Activated naive CD8-positive, alpha-beta T cell treated with anti-CD3 and anti-CD28 coated beads, Interleukin-2, amount 50 U/mL, for 16 hours (primary cell): Measurements from ENCODE around the gene CCDC184.

Experiments used
- DNase-seq: peaks from one replicate; pipeline ENCODE4 v3.0.0-alpha.2; 2020; ENCODE audit warnings: low read depth, low spot score

CCDC184 gene

DNA sequence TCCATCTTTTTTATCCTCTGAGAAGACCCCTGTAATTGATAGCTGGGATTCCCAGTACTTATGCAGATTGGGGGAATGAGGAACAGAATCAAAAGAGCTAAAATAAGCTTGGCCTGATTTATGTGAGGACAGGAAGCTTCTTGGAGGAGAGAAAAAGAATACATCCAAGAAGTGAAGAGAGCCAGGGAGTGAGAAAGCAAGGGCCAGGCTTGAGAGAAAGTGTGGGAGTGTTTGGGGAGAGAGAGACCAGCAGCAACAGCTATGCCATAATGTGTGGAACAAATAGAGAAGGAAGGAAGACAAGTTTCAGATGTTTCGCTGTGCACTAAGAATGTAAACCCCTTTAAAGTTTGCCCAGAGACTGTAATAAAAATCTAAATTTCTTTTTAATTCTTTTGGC, 4.0 kb upstream of the CCDC184 start:
- DNase-seq, result no peak

DNA sequence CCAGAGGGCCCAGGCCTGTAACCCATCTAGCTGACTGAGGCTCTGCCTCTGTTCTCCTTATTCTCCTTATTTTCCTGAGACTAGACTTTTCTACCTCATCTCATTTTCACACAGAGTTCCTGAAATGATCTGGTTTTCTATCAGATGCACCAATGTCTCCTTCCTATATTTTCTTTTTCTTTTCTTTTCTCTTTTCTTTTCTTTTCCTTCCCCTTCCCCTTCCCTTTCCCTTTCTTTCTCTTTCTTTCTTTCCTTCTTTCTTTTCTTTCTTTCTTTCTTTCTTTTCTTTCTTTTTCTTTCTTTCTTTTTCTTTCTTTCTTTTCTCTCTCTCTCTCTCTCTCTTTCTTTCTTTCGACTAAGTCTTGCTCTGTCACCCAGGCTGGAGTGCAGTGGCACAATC, 3.0 kb upstream of the CCDC184 start:
- no peak for DNase-seq

GRCh38 chr12:48180857-48181495, 2.5 kb upstream of the CCDC184 start:
- no peak for DNase-seq

GRCh38 chr12:48182631-48183030, 813 bp upstream of the CCDC184 start:
- no peak for DNase-seq

DNA sequence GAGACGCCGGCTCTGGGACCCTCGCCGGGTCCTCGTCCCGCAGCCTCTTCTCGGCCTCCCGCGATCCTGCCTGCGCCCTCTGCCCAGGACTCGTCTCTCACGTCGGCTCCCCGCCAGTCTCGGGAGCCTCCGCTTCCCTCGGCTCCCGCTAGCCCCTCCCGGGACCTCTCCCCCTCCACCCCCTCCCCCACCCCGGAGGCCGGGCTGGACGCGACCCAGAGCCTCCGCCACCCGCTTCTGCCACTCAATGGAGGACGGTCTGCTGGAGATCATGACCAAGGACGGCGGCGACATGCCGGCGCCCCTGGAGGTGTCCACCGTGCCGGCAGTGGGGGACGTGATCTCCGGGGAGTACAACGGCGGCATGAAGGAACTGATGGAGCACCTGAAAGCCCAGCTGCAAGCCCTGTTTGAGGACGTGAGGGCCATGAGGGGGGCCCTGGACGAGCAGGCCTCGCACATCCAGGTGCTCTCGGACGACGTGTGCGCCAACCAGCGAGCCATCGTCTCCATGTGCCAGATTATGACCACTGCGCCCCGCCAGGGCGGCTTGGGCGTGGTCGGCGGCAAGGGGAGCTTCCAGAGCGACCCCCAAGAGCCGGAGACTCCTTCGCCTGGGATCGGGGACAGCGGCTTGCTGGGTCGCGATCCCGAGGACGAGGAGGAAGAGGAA, 568 bp downstream of the CCDC184 start:
- DNase-seq, result no peak

DNA sequence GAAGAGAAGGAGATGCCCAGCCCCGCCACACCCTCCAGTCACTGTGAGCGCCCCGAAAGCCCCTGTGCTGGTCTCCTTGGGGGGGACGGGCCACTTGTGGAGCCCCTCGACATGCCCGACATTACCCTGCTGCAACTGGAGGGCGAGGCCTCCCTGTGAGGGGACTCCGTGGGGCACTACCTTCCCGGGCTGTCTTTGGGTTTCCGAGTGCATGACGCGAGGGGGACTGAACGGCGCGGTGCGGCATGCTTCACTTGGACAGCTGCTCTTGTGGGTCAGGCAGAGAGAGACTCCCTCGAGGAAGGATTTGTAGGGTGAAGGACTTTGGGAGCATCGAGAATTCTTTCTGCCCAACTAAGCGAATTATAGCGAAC, 1.1 kb downstream of the CCDC184 start:
- no peak for DNase-seq

DNA sequence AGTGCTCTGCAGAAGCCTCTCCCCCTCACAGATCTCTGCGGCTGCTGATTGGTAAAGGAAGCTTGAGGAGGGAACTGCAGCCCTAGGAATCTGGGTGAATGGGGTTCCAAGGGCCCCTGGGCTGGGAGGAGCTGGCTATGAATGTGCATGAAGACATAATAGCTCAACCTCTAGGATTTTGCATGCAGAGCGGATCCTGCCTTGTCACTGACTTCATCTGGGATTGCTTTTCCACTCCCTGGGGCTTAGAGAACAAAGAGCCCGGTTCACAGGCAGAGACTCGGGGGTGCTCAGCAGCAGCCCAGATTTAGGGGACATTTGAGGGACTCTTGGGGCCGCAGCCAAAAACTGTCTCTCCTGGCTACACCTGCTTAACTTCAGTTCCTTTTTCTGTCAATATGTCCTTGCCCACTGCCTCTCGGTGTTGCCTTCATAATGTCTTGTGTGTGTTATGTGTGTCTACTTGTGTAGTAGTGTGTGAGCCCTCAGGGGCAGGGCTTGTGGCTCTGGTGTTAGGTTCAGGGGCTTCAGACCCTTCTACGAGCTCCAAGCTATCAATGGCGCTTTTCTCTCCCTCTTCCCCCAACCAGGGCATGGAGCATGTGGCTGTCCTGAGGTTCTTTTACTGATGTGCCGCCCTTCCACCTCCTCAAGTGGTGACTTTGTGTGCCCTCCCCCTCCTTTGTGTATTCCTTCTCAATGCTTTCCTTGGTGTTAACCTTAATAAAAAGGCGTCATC, 1.9 kb downstream of the CCDC184 start:
- DNase-seq, result no peak

- DNase-seq, result no peak
These were observed 4.7 kb downstream of the CCDC184 start for GRCh38 chr12:48187916-48188695.

DNA sequence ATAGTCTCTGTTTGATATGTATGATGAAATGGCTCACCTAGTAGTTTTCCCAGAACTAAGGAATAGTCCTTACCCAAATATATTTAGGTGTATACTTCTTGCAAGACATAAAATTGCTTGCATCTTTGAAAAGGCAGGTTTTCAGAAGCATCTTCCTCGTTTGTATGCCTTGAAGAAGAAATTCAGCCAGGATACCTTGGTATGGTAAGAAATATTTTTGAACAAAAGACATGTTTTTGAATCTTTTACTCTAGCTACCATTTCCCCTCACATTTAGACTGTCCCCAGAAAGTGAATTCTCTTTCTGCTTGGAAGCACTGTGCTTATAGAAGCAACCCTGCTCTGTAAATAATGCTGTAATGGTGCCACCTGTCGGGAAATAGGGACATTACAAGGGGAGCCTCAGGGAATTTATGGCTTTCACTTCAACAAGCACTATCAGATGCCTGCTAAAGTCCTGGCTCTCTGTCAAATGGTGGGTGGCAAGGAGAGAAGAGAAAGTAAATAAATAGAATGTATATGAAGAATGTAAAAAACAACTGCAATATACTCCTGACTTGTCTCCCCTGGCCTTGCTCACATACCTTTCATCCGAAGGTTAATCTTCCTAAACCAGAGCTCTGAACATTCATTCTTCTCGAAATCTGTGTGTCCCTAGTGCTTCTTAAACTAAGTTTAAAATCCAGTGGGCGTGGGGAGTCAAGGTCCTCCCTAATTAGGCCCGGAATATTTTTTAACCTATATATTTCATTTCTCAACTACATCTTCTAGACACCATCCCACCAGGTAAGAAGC, 6.1 kb downstream of the CCDC184 start:
- peak; percentile 53 for DNase-seq

GRCh38 chr12:48191096-48191495, 7.7 kb downstream of the CCDC184 start:
- DNase-seq, result no peak

- no peak for DNase-seq
These were observed 9.4 kb downstream of the CCDC184 start for GRCh38 chr12:48192861-48193260.

GRCh38 chr12:48193623-48194022, 10.2 kb downstream of the CCDC184 start:
- DNase-seq, result no peak

DNA sequence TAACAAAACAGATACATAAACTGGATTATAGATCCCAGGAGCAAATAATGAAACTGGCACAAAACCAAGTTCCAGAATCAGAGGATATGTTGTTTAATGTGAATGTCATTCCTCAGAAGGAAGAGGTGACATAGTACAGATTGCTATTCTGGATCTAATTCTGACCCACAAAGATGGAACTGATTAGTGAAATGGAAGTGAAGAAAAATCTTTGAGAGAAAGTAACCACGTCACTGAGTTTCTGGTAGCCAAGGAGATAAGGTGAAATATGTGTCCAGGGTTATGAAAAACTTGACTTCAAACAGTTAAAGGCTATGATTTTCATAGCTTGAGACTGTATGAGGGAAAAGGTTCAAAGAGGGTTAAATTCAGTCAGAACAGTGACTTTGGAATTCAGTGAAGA, 11.4 kb downstream of the CCDC184 start:
- DNase-seq, result no peak

DNA sequence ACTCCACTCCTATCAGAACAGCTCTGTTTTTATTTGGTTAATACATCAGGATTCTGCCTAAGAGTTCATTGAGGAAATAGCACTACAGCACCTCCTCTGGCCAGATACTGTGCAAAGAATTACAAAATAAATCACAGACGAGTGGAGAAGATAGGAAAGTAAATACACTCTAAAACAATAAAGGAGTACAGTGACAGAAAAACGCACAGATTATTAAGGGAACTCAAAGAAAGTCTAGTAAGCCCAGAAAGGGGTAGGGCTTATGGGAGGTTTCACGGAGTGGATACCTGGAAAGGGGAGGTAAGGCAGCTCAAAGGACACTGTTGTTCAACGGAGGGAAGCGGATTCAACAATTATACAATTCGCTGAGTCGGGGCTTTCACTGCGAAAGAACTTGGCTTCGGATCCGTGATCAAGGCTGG, 14.1 kb downstream of the CCDC184 start:
- DNase-seq, result no peak

GRCh38 chr12:48197971-48198671, 14.7 kb downstream of the CCDC184 start:
- DNase-seq, result peak; percentile 76

DNA sequence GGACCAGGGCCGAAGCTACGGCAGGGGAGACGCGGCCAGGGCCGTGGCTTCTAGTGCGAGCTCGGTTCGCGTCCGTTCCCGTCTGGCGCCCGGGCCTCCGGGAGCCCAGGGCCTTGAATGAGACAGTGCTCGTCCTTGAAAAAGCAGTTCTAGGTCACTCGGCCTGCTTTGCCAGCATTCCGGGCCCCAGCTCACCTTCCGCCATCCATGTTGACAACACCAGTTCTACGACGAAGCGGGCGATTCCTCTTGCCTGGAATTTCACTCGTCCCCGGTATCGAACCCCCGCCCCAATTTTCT, 15.2 kb downstream of the CCDC184 start:
- DNase-seq, result no peak

DNA sequence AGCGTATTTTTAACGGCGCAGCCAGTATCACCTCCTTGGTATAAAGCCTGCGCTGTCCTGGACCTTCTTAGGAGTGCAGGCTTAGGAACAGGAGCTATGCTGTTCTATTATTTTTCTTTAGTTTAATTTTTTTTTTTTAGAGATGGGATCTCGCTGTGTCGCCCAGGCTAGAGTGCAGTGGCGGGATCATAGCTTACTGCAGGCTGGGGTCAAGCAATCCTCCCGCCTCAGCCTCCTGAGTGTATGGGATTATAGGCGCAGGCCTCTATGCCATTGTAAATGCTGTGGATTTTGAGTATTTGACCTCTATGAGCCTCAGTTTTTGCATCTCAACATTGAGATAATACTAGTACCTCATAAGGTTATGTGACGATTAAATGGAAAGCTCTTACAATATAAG, 15.5 kb downstream of the CCDC184 start:
- DNase-seq, result no peak

GRCh38 chr12:48199774-48200221, 16.4 kb downstream of the CCDC184 start:
- no peak for DNase-seq

- no peak for DNase-seq
These were observed 17.6 kb downstream of the CCDC184 start for GRCh38 chr12:48201091-48201490.

DNA sequence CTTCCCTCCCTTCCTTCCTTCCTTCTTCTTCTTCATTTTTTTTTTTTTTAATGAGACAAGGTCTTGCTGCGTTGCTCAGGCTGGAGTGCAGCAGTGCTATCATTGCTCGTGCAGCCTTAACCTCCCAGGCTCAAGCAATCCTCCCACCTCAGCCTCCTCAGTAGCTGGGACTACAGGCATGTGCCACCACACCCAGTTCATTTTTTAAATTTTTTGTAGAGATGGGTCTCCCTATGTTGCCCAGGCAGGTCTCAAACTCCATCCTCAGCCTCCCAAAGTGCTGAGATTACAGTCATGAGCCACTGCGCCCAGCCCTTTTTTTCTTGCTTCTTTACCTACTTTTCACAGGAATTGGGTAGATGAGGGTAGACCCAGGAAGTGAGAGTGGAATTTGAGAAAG, 18.1 kb downstream of the CCDC184 start:
- no peak for DNase-seq

- DNase-seq, result no peak
These were observed 19.3 kb downstream of the CCDC184 start for GRCh38 chr12:48202766-48203165.
